ENCODE data around the gene NOL6. TPM values are rescaled to one million over a fixed set of nuclear protein-coding genes. Genes with fewer than 3 reads are reported as not detected.

The NOL6 gene
- total RNA-seq, 1 experiment from 2014 or later = 49.6 TPM

GRCh38 chr9:33437898-33438297 lies 35.8 kb downstream of the NOL6 start:
- Histone ChIP-seq H3K9me3 (ENCODE audit: low read depth, low read length, poor library complexity, severe bottlenecking) (no peaks in the 10 kb centered on the region), H3K27me3 (replicated peaks; ENCODE audit: insufficient read depth, low read depth, low read length, poor library complexity) (no peaks in the 10 kb centered on the region), H3K4me1 (ENCODE audit: insufficient read depth, low read length, poor library complexity, severe bottlenecking) (no peaks in the 10 kb centered on the region), H3K27ac (ENCODE audit: low read depth, low read length, poor library complexity, severe bottlenecking) (no peak overlapping the region), H3K36me3 (ENCODE audit: insufficient read depth, low read length, poor library complexity, severe bottlenecking) (no peaks in the 10 kb centered on the region), H3K4me3 (ENCODE audit: low read depth, low read length, poor library complexity, severe bottlenecking) (no peak overlapping the region)
- TF ChIP-seq, protein P1, sequence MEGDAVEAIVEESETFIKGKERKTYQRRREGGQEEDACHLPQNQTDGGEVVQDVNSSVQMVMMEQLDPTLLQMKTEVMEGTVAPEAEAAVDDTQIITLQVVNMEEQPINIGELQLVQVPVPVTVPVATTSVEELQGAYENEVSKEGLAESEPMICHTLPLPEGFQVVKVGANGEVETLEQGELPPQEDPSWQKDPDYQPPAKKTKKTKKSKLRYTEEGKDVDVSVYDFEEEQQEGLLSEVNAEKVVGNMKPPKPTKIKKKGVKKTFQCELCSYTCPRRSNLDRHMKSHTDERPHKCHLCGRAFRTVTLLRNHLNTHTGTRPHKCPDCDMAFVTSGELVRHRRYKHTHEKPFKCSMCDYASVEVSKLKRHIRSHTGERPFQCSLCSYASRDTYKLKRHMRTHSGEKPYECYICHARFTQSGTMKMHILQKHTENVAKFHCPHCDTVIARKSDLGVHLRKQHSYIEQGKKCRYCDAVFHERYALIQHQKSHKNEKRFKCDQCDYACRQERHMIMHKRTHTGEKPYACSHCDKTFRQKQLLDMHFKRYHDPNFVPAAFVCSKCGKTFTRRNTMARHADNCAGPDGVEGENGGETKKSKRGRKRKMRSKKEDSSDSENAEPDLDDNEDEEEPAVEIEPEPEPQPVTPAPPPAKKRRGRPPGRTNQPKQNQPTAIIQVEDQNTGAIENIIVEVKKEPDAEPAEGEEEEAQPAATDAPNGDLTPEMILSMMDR (conservative IDR thresholded peaks at IDR 0.05; ENCODE audit: low read depth, low read length) = no peak
- no peak for TF ChIP-seq EZH2 (IDR thresholded peaks at IDR 0.05; ENCODE audit: borderline replicate concordance, low read depth, low read length, poor library complexity, severe bottlenecking)
- BruUV-seq (replicated peaks) = no TSS peak
- intact Hi-C loops (cut with micrococcal nuclease; ENCODE audit: unreplicated experiment) = no loop called here
- POLR2A ChIA-PET (ENCODE audit: low non-redundant PET) = no interaction called here
- CTCF ChIA-PET = no interaction called here
- DNase-seq (ENCODE audit: low spot score) = no peak

GRCh38 chr9:33437205-33437604 lies 36.5 kb downstream of the NOL6 start:
- Histone ChIP-seq H3K27ac (ENCODE audit: low read depth, low read length, poor library complexity, severe bottlenecking) (no peak overlapping the region), H3K4me1 (ENCODE audit: insufficient read depth, low read length, poor library complexity, severe bottlenecking) (no peaks in the 10 kb centered on the region), H3K4me3 (ENCODE audit: low read depth, low read length, poor library complexity, severe bottlenecking) (no peak overlapping the region), H3K27me3 (replicated peaks; ENCODE audit: insufficient read depth, low read depth, low read length, poor library complexity) (no peaks in the 10 kb centered on the region), H3K36me3 (ENCODE audit: insufficient read depth, low read length, poor library complexity, severe bottlenecking) (no peaks in the 10 kb centered on the region), H3K9me3 (ENCODE audit: low read depth, low read length, poor library complexity, severe bottlenecking) (no peaks in the 10 kb centered on the region)
- ChIA-PET POLR2A (ENCODE audit: low non-redundant PET) (no interaction called here), CTCF (interaction anchor here (0.9 kb wide), 1 partner anchor 16 kb away, joined by 3 read pairs; no protein-coding TSS in a partner anchor)
- no peak for DNase-seq (ENCODE audit: low spot score)
- intact Hi-C loops (cut with micrococcal nuclease; ENCODE audit: unreplicated experiment) = no loop called here
- TF ChIP-seq EZH2 (IDR thresholded peaks at IDR 0.05; ENCODE audit: borderline replicate concordance, low read depth, low read length, poor library complexity, severe bottlenecking) = no peak
- TF ChIP-seq, protein P1 (conservative IDR thresholded peaks at IDR 0.05; ENCODE audit: low read depth, low read length) = no peak
- BruUV-seq (replicated peaks) = no TSS peak

- intact Hi-C loops (cut with micrococcal nuclease; ENCODE audit: unreplicated experiment) = no loop called here
- Histone ChIP-seq H3K4me3 (ENCODE audit: low read depth, low read length, poor library complexity, severe bottlenecking) (no peak overlapping the region), H3K36me3 (ENCODE audit: insufficient read depth, low read length, poor library complexity, severe bottlenecking) (no peaks in the 10 kb centered on the region), H3K4me1 (ENCODE audit: insufficient read depth, low read length, poor library complexity, severe bottlenecking) (no peaks in the 10 kb centered on the region), H3K27me3 (replicated peaks; ENCODE audit: insufficient read depth, low read depth, low read length, poor library complexity) (no peaks in the 10 kb centered on the region), H3K27ac (ENCODE audit: low read depth, low read length, poor library complexity, severe bottlenecking) (no peak overlapping the region), H3K9me3 (ENCODE audit: low read depth, low read length, poor library complexity, severe bottlenecking) (no peaks in the 10 kb centered on the region)
- no peak for TF ChIP-seq EZH2 (IDR thresholded peaks at IDR 0.05; ENCODE audit: borderline replicate concordance, low read depth, low read length, poor library complexity, severe bottlenecking)
- TF ChIP-seq, protein P1 (conservative IDR thresholded peaks at IDR 0.05; ENCODE audit: low read depth, low read length) = no peak
- no TSS peak for BruUV-seq (replicated peaks)
- CTCF ChIA-PET = interaction anchor here (0.9 kb wide), 1 partner anchor 17 kb away, joined by 3 read pairs; no protein-coding TSS in a partner anchor
- POLR2A ChIA-PET (ENCODE audit: low non-redundant PET) = no interaction called here
- DNase-seq (ENCODE audit: low spot score) = no peak
Observed at GRCh38 chr9:33436445-33436844, 37.3 kb downstream of the NOL6 start.

Data from A673 (cell line).